GM21447 (cell line): ENCODE results near the gene NUP205.
"Not testable (repeated sequence)": the region's sequence is repeated elsewhere in the genome, so short reads cannot be mapped to it uniquely, and the experiment has no call there.

ENCODE experiments used
- ATAC-seq: cut with Tn5 transposase; IDR thresholded peaks from one replicate; pipeline ENCODE4 v1.9.1; 2021; ENCODE audit not compliant: unreplicated experiment

NUP205 gene

DNA sequence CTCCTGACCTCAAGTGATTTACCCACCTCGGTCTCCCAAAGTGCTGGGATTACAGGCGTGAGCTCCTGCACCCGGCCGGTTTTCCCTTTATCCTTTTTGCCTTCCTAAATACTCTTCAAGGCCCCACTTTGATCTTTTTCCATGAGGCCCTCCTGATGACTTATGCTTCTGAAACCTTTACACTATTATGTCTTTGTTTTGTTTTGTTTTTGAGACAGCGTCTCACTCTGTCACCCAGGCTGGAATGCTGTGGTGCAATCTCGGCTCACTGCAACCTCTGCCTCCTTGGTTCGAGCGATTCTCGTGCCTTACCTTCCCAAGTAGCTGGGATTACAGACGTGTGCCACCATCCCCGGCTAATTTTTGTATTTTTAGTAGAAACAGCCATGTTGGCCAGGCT, 108.4 kb downstream of the NUP205 start:
- no peak for ATAC-seq

DNA sequence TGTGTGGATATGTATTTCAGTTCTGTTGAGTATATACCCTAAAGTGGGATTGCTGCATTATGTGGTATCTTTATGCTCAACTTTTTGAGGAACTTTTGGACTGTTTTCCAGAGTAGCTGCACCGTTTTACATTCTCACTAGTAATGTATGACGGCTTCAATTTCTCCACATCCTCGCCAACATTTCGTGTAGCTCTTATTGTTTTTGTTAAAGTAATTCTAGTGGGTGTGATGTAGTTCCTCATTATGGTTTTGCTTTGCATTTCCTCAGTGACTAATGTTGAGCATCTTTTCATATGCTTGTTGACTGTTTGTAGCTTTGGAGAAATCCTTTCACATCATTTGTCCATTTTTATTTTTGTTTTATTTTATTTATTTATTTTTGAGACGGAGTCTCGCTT, 109.1 kb downstream of the NUP205 start:
- no peak for ATAC-seq

- not testable (repeated sequence) for ATAC-seq
These were observed 109.9 kb downstream of the NUP205 start for GRCh38 chr7:135667626-135668025.

- not testable (repeated sequence) for ATAC-seq
These were observed 111.2 kb downstream of the NUP205 start for GRCh38 chr7:135668852-135669395.

DNA sequence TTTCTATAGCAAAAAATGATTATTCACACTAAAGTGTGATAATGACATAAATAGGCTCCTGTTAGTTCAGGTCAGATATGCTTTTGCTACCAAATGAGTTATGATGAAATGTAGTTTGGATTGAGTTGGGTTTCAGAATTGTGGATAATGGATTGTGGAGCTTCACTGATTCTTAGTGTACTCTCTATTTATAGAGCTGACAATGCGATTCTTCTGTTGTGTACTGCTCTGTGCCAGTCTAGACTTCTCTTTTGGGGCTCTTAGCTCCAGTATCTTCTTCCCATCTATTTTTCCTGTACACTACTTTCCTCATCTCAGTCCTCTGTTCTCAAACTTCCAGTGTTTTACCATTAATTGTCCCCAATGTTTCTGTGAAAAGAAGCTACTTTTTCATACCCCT, 112.1 kb downstream of the NUP205 start:
- no peak for ATAC-seq

DNA sequence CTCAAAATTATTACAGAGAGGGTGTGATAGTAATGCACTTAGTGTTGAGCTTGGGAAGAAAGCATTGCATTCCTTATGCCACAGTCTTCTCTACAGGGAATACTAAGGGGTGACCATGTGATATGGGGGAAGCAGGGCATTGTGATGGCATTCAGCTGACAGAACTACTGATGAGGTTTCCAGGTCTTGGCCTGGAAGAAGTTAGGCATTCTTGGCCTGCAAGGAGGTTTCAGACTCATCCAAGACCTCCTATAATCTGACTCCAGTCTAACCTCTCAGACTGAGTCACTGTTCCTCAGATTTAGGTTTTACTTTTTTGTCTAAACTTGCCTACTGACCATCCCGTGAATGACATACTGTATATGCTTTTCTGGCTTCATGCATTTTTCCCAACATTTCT, 112.5 kb downstream of the NUP205 start:
- ATAC-seq = no peak

DNA sequence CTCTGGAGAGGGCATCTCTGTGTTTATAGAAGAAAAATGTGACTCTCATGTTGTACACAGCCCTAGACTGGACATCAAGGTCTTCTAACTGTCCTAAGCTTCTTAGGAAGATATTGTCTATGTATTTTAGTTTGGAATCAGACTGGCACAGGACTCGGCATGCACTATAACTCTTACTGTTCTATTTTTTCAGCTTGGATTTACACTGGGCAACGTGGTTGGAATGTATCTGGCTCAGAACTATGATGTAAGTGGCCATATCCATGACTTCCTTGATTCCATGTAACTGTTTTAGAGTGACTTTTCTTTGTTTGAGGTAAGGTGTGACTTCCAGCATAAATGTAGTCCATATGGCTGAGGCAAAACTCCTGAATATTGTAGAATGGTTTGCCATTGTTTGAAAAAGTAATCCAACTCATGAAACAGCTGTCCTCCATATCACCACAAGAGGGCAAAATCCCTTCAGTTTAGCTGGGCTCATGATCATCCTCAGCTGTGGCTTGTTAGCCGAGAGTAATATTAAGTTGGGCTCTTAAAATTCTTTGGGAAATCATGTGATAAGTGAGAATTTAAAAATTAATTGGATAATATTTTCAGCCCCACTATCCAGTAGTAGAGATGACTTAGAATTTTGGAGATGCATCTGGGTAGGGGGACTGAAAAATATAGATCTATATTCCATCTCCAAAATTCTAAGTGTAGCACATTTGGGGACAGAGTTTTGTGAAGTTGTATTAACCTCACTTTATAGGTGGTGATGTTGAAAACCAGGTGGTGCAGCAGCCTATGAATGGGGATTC, 115.0 kb downstream of the NUP205 start:
- ATAC-seq = no peak

DNA sequence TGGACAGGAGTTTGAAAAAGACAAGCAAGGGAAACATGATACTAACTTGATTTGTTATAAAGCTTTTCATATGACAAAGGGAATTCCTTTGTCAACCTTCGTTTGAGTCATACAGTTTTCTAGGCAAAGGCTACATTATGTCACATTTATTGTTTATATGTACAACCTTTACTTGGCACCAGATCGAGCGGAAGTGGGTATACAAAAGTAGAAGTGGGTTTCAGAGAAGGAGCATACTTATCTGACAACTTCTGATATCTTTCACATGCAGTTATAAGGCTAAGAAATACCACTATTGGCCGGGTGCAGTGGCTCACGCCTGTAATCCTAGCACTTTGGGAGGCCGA, 115.6 kb downstream of the NUP205 start:
- no peak for ATAC-seq

- no peak for ATAC-seq
These were observed 121.2 kb downstream of the NUP205 start for GRCh38 chr7:135678612-135679575.

DNA sequence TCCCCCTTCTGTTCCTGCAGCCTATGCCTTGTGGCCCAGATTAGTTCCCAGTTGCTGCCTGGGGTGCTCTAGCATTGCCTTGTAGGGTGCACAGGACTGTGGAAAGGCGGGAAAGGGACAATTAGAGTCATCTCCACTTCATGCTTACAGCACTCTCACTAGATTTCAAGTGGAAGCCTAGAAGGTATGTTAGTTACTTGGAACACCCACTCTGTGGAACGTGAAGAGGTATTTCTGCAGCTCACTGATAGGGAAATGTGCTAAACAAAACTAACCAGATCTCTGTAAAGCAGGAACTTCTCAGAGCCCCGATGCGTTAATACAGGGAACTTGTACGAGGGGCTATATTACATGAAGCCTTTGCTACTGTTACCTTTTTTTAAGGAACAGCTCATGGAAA, 124.0 kb downstream of the NUP205 start:
- no peak for ATAC-seq

DNA sequence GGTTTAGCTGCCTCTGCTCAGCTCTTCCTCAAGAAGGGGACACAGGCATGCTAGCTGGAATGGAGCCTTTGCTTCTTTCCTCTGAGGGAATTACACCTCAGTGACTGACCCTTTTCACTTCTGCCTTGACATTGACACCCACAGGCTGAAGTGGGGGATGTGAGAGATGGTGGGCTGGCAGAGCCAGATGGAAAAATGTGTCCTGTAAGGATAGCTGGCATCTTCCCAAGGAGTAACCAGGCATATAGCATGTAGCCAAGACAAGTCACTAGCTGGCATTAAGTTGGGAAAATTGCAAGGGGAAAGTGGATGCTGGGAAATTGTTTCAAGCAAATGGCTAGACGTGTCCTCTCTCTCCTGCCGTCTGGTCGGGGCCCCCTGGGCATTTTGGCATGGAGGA, 124.5 kb downstream of the NUP205 start:
- ATAC-seq = no peak

- no peak for ATAC-seq
These were observed 125.9 kb downstream of the NUP205 start for GRCh38 chr7:135683609-135684008.

DNA sequence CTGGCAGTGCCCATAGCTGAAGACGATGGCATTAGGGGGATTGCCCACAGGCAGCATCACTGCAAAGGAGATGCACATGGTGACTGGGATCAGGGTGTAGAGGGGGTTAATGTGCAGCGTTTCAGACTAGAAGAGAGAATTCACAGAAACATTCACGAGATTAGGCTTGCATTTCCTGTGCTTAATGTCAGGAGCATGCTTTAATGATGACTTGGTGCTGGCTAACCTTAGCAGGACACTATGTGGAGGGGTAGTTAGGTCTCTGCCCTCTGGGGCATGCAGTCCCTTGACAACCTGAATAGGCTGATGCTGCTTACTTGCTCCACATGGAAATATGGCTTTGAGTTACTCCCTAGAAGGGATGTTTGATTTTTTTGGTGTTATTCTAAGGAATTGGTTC, 126.4 kb downstream of the NUP205 start:
- ATAC-seq = no peak

DNA sequence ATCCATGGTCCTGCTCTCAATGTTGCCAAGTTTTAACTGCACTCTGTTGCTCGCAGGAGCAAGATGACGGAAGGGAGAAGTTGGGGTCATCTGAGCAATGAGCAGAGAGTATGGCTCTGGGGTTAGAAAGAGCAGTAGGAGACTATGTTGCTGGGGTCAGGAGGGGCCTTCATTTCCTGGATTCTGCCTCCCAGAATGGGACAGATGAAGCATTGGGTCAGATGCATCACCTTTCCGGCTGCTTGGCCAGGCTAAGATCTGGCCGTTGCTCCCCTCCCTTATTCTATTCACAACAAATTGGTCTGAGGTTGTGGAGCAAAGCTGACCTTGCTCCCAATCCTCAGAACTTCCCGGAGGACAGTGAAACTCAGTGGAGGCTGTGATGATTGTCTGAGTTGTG, 127.0 kb downstream of the NUP205 start:
- no peak for ATAC-seq

- ATAC-seq = no peak
These were observed 127.8 kb downstream of the NUP205 start for GRCh38 chr7:135685306-135686084.

- ATAC-seq = no peak
These were observed 129.7 kb downstream of the NUP205 start for GRCh38 chr7:135687466-135687865.

DNA sequence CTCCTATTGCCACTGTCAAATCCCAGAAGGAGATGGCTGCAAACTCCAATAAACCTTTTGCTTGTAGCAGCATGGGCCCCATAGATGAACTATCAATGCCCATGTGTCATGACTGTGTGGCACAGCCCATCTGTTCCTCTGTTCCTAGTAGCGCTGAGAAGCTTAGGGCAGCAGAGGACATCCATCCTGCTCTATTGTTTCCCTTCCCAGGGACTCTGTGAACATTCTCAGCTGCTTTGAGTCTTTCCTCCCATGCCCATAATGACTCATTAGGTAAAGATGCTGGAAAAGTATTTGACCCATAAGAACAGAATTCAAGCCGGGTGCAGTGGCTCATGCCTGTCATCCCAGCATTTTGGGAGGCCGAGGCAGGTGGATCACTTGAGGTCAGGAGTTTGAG, 132.8 kb downstream of the NUP205 start:
- no peak for ATAC-seq

- ATAC-seq = no peak
These were observed 134.3 kb downstream of the NUP205 start for GRCh38 chr7:135692055-135692454.

DNA sequence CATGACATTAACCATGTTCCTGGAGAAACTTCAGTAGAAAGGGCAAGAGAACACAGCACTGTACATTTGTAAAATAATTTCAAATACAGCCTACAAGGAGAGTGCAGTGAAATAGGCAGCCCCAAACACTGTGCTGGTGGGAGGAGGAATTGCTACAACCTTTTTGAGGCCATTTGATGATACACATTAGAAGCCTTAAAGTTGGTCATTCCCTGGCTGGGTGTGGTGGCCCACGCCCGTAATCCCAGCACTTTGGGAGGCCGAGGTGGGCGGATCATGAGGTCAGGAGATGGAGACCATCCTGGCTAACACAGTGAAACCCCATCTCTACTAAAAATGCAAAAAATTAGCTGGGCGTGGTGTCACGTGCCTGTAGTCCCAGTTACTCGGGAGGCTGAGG, 134.9 kb downstream of the NUP205 start:
- ATAC-seq = not testable (repeated sequence)

- ATAC-seq = no peak
These were observed 135.8 kb downstream of the NUP205 start for GRCh38 chr7:135693558-135693957.
